Inferior parietal cortex (tissue), 1 donor: ENCODE measurements around the gene ASB6.

ENCODE experiments used
- DNase-seq: peaks from one replicate; pipeline ENCODE4 v3.0.0-alpha.2; 2016; ENCODE audit errors: extremely low spot score

The ASB6 gene, protein sequence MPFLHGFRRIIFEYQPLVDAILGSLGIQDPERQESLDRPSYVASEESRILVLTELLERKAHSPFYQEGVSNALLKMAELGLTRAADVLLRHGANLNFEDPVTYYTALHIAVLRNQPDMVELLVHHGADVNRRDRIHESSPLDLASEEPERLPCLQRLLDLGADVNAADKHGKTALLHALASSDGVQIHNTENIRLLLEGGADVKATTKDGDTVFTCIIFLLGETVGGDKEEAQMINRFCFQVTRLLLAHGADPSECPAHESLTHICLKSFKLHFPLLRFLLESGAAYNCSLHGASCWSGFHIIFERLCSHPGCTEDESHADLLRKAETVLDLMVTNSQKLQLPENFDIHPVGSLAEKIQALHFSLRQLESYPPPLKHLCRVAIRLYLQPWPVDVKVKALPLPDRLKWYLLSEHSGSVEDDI

DNA sequence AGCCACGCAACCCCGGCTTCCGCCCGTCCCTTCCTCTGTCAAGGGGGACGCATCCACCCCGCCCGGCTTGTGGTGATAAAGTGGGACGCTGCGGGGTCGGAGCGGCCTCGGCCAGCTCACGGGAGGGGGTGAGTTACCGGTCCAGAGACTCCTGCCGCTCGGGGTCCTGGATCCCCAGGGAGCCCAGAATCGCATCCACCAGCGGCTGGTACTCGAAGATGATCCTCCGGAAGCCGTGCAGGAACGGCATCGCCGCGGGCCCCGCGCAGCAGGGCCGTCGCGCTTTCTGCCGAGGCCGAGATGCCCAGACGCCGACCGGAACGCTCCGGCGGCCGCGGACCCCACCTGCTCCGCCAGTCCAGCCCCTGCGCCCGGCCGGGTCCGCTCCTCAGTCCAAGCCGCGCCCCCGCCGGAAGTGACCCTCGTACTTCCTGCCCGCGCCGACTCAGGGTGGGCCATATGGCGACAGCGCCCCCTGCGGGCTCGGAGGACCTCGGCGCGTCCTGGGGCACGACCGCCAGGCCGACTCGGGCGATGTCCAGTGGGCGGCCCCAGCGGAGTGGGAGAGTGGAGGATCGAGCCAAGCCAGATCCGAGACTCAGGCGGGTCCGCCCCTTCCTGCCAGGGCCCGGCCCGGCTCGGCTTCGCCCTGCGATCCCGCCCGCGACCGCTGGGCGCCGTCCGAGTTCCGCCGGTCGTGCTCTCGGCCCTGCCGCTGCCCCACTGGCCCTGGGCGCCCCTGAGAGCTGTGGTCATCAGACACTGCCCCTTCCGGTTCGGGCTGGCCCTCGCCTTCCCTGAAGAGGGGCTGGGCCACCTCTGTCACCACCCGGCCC, at the start of gene ASB6:
TSS of gene ASB6 (minus strand) at position 402 of the 836 bp plus-strand sequence. CDS start at position 250, 152 bp downstream.
- DNase-seq = peak; percentile 94

DNA sequence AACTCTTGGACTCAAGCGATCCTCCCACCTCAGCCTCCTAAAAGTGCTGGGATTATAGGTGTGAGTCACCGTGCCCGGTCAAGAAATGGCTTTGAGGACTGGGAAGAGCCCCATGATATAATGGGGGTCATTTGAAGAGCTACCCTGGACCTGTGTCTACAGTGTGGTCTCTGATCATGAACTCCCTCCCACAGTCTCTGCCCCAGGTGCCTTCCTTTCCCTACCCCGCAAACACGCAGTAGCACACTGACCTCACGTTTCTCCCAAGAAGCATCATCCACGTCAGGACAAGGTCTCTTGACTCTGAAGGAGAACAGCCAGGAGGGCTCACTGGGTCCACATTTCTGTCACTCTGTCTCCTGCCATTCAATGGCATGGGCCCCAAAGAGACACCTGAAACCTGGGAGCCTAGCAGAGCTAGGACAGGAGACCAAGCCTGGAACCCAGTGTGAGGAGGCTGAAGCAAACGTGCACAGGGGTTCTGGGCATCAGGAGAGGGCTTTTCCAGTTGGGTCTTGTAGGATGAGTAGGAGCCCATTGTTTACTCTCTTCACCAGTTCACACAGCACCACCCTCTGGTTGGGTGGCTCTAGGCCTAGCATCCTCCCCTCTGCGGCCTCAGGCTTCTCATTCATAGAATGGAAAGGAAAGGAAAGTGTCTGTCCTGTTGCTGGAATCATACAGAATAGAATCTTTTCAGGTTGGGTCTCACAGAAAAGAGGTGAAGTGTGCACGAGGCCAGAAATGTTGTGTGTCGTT, 46.5 kb upstream of the ASB6 start:
- DNase-seq = no peak

DNA sequence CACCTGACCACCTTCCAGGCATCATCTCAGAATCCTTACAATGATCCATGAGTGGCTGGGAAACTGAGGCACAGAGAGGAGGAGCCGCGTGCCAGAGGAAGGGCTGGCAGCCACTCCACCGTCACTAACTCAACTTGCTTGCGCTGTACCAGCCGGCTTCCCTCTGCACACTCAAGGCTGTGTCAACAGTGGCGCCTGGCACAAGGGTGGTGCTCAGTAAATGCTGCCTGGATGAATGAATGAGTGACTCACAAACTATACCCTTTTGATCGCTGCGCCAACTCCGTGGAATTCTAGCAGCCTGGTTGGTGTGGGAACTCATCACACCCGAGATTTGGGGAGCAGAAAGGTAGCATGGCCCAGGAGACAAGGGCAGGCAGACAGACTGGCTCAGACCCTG, 45.4 kb upstream of the ASB6 start:
- no peak for DNase-seq

DNA sequence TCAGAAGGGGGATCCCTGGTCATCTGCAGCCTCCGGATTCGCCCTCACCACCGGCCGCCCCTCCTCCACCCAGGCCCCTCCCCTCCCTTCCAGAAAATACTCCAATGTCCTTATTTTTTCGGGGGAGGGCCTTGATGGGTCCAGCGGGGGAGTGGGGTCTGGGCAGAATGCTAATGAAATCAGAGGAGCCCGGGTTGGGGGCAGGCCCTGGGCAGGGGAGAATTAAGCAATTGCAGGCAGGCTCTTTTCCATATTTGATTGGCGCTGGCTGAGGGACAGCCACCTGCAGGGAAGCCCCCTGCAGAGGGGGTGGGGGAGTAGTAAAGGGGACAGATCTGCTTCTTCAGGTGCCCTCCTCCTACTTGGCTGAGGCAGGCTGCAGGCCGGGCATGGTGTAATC, 44.8 kb upstream of the ASB6 start:
- DNase-seq = no peak

DNA sequence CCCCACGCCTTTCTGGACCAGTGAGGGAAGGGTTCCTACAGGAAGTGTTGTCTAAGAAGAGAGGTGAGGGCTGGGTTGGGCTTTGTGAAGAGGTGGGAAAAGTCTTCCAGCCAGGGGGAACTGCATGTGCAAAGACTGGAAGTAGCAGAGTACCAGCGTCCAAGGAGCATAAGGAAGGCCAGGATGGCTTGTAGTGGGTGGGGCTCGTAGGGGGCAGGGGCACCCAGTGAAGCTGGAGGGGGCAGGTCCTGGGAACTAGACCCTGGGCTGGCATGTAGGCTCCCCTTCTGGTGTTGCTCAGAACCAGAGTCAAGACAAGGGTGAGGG, 43.9 kb upstream of the ASB6 start:
- no peak for DNase-seq

DNA sequence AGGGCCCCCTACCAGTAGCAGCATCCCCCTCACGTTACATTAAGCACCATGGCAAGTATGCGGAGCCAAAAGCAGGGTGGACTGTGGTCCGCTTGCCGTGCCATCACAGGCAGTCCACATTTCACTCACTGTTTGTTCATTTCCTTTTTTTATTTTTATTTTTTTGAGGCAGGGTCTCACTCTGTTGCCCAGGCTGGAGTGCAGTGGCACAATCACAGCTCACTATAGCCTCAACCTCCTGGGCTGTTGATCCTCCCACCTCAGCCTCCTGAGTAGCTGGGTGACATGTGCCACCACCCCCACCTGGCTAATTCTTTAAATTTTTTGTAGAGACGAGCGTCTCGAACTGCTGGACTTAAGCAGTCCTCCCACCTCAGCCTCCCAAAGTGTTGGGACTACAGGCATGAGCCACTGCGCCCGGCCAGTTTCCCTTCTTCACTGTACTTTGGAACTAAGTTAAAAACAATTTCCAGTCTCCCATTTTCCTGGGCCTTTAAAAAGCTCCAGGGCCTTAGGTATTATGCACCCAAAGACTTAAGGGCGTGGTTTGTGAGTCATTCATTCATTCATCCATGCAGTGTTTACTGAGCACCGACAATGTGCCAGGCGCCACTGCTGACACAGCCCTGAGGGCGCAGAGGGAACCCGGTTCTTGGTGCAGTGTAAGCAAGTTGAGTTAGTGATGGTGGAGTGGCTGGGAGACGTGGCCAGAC, 43.4 kb upstream of the ASB6 start:
- no peak for DNase-seq

DNA sequence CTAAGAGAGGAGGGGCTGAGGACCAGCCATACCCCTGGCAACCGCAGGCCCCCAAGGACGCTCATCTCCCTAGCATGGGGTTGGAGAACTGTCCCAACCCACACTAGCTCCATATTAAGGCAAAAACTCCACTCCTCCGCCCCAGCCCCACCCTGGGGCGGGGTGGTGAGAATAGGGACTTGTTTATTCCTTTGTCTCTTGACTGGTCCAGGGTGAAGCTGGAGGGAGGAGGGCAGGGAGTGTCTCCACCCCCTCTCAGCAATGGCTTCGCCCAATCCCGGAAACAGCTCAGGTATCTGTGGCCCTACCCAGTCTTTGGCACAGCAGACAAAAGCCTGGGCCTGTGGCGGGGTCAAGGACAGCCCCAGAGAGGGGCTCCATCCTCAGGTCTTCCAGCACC, 40.4 kb upstream of the ASB6 start:
- DNase-seq = no peak

DNA sequence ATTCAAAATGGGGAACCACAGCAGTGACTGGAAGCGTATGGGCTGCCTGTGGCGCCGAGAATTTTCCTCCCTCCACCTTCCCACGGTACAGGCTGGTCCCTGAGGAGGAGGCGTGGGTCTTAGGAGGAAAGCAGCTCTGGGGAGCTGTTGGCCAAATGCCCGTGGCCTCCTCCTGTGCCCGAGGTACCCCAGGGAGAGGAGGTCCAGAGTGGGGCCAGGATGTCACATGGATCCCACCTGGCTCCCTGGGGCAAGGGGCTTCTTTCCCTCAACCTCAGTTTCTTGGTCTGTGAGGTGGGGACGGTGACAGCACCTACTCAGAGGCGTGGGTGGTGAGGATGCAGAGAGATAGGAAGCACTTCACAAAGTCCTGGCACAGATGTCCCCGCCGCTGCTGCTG, 40.0 kb upstream of the ASB6 start:
- no peak for DNase-seq

DNA sequence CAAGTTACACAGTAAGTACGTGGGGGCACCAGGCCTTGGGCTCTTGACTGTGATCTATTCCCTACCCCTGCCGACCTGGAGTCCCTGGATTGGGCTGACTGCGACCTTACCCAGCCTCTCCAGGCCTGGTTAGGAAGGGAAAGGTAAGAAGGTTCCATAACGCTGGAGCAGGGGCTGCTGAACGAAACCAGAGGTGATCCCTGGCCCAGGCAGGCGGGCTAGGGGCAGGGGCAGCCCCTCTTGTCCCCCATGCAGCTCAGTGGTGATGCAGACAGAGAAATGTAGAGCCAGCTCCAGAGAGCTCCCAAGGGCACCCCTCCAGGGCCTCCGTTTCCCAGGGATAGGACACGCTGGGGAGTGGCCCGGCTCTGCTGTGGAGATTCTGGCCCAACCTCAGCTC, 37.6 kb upstream of the ASB6 start:
- DNase-seq = no peak

DNA sequence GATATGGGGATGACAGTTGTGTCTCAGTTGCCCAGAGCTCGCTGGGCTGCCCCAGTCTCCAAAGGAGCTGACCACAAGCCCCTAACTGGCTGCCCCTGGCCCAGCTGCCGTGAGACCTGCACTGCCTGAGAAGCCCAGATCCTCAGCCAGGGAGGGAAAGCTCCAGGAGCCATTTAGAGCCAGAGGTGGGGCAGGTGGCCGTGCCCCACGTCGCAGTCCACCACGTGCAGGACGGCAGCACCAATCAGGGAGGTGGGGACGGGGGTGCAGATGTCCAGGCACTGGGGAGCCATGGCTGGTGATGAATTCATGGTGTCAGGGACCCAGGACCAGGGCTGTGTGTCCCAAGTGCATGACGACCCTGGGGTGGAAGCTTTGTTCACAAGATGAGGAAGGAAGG, 36.9 kb upstream of the ASB6 start:
- no peak for DNase-seq

DNA sequence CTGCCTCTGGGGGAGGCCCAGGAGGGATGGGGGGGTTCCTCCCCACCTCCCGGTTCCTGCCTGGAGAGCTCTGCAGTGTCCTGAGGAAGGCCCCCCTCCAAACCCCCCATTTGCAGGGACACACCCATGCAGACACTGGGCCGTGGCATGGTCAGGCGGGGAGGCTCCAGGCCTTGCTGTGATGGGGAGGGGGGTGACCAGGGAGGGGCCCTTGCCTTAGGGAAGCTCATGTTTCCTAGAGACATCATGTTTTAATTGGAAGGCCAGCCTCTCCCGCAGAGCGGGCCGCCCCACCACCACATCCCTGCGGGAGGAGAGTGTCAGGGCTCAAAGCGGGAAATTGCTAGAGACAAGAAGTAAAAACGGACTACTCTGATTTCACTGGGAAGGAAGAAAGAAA, 35.5 kb upstream of the ASB6 start:
- no peak for DNase-seq

DNA sequence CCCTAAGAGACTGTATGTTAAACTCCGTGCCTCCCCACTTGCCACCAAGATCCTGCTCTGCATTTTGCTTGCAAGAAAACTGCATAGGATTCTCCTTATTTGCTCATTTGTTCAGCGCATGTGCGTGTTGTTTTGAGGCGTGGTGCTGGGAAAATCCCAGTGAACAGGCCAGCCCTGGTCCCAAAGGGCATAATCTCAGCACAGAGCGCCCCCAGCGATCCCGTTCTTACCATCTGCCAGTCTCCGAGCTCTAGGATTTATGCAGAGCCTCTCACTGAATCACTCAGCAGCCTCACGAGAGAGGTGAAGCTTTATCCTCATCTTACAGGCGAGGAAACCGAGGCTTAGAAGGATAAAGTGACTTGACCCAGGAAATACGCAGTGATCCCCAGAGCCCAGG, 35.0 kb upstream of the ASB6 start:
- DNase-seq = no peak

DNA sequence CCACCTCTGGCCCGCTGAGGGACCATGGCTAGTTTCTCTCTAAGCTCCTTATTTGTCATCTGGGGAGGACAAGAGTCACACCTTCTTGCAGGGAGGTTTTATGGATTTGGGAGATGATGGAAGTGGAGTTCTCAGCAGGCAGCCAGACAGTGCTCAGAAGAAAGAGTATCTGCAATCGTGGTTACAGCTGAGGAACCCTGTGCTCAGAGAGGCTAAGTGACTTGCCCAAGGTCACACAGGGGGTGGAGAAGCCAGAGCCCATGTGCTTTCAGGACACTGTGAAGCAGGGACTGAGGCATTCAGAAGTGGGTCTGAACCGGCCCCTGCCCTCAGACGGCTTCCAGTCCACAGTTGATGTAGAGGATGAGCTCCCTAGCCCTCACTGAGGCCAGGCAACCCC, 34.3 kb upstream of the ASB6 start:
- no peak for DNase-seq

DNA sequence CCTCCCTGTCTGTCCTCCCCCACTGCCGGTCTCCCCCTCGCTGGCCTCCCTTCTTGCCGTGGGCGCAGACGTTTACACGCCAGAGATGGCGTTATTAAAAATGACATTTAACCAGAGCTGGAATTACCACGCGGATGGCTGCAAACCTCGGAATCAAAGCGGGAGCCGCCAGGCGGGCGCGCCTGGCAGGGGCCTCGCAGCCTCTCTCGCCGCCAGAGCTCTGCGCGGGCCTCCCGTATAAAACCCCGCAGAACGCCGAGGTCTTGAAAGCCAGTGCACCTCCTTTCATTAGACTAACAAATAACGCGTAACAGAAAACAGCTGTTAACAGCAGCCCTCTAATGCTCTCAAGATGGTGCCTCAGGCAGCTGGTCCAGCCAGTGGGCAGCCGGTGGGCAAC, 33.7 kb upstream of the ASB6 start:
- DNase-seq = no peak

DNA sequence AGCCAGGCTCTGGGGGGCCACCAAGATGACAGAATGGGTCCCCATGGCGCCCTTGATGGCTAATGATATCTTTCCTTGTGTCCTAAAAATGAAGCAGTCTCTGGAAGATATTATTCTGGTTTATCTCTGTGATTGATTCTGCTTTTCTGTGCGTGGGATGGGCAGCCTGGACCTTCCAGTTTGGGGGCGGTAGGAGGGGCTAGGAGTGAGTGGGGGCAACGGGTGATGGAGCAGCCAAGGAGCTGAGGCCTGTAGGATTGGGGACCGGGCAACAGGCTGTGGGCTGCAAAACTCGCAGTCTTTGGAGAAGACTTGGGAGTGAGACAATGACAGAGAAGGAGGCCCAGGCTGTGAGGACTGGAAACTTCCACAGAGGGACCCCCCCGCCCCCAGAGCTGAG, 32.3 kb upstream of the ASB6 start:
- DNase-seq = no peak

DNA sequence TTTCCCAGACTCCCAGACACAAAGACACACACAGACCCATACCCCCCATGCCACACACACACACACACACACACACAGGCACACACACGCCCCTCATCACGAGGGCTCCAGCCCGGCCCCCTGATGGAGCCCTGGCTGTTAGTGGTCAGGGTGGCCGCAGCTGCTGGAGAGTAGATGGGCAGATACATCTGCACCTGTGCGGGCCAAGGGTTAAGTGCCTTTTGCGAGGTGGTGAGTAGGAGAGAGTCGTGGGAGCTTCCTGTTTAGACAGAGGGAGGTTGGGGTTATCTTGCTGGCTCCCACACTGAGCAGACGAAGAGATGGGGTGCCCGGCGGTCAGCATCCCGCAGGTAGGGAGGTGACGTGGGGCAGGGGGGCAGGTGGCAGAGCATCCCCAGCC, 31.7 kb upstream of the ASB6 start:
- DNase-seq = no peak

DNA sequence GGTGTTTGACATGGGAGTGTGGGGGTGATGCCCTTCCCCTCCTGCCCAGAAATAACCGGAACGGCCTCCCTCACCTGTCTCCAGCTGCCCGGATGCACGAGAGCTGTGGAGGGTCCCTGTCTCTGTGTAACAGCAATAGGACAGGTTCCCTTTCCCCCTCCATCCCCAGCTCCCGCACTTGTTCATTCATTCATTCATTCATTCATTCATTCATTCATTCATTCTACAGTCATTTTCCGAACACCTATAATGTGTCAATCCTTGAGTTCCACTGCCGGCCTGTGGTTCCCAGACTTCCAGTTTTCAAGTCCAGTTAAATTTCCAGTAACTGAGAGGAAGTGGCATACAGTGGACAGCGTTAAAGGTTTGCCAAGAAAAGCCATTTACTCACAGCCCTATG, 30.8 kb upstream of the ASB6 start:
- no peak for DNase-seq

DNA sequence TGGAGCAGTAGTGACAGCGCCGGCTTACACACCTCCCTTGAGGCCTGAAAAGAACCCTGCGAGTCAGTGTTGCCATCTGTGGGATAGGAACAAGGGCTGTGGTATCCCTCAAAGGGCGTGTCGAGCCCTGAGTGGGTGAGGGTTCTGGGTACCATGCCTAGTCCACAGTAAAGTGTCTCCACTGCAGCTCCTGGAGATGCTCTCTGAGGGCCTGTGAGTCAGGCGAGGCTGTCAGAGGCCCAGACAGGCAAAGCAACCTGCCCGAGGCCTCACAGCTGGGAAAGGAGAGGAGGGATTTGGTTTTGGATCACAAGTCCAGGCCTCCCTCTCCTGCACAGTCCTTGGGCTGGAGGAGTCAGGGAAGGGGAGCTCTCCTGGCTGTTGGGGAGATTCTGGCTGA, 29.6 kb upstream of the ASB6 start:
- DNase-seq = no peak

DNA sequence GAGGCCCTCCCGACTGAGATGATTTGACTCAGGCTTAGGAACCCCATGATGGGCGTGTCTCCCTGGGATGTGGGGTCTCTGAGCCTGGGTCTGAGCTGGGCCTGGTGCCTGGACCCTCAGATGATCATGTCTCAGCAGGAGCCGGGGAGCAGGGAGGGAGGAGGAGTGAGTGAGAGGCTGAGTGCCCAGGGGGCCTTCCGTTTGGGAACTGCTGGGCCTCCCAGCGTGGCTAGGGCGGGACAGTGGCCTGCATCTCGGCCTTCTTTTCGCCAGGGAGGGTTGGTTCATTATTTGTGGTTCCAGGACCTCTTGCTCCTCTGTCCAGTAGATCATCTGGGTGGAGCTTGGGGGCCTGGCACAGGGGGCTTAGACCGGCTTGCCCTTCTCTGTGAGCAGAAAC, 29.1 kb upstream of the ASB6 start:
- no peak for DNase-seq

DNA sequence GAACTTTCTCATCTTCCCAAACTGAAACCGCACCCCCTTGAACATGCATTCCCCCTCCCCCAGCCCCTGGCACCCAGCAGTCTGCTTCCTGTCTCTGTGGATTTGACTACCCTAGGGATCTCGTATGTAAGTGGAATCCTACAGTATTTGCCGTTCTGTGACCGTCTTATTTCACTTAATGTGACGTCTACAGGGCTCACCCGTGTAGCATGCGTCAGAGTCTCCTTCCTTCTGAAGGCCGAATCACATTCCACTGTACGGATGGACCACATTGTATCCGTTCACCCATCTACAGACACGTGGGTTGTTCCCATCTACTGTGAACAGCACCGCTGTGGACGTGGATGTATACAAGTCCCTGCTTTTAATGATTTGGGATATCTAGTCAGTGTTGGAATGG, 28.0 kb upstream of the ASB6 start:
- no peak for DNase-seq

DNA sequence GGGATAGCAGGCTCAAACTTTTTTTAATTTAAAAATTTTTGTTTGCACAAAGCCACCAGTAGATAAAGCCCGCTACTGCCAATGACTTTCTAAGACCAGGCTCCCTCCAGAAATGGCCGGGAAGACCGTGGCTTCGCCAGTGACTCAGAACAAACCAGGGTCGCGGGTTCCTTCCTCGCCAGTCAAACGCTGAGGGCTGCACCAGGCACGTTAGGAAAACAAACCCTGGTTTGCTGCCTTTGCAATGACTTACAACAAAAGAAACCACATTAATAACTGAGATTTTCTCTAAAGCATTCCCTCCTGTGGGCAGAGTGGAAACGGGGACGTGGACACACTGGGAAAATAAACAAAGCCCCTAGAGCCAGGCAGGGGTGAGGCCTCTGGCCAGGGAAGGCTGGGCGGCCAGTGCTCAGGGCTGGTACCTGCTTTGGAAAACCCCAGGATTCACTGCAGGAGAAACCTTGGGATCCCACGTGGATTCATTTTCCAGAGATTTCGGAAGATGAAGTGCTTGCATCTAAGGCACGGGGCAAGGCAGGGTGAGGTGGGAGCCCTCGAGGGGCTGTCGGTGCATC, 27.3 kb upstream of the ASB6 start:
- no peak for DNase-seq

DNA sequence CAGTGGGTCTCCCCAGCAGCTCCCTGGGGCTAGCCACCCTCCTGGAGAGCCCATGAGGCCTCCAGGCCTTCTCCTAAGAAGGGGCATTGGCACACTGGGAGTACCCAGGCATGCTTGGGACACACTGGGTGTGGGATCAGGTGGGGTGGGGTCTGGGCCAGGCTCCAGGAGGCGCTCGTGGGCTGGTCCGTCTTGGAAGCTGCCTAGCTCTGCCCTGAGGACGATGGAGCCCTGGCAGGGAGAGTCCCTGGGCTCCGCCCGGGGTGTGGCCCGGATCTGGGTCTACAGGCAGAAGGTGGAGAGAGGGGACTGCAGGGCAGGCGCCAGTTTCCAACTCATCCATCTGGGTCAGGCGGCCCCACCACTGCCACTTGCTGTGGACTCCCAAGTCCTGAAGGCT, 25.9 kb upstream of the ASB6 start:
- DNase-seq = no peak
